ENCODE measurements around the gene KCNK16.

Gene KCNK16

GRCh38 chr6:39322306-39322850 is at the start of gene KCNK16:
Gene KCNK16, minus strand, starts transcription at chr6:39322702. Its CDS starts 162 bp downstream, at chr6:39322540.
- peak; percentile 64 for DNase-seq

- no peak for DNase-seq
These were observed 47.9 kb upstream of the KCNK16 start for GRCh38 chr6:39370390-39370789.

- DNase-seq, result no peak
These were observed 47.5 kb upstream of the KCNK16 start for GRCh38 chr6:39369987-39370386.

- no peak for DNase-seq
These were observed 45.2 kb upstream of the KCNK16 start for GRCh38 chr6:39367700-39368099.

- no peak for DNase-seq
These were observed 44.6 kb upstream of the KCNK16 start for GRCh38 chr6:39366931-39367618.

- DNase-seq, result no peak
These were observed 43.0 kb upstream of the KCNK16 start for GRCh38 chr6:39365281-39366074.

- DNase-seq, result no peak
These were observed 40.8 kb upstream of the KCNK16 start for GRCh38 chr6:39363280-39363679.

GRCh38 chr6:39362487-39362865 is 40.0 kb upstream of the KCNK16 start:
- DNase-seq, result no peak

GRCh38 chr6:39361657-39362486 is 39.4 kb upstream of the KCNK16 start:
- peak; percentile 60 for DNase-seq

- DNase-seq, result no peak
These were observed 37.9 kb upstream of the KCNK16 start for GRCh38 chr6:39360378-39360777.

GRCh38 chr6:39357998-39358686 is 35.6 kb upstream of the KCNK16 start:
- DNase-seq, result peak; percentile 82

GRCh38 chr6:39353698-39354315 is 31.3 kb upstream of the KCNK16 start:
- no peak for DNase-seq

- no peak for DNase-seq
These were observed 28.4 kb upstream of the KCNK16 start for GRCh38 chr6:39350723-39351505.

GRCh38 chr6:39348740-39349139 is 26.2 kb upstream of the KCNK16 start:
- DNase-seq, result no peak

- peak; percentile 33 for DNase-seq
These were observed 25.5 kb upstream of the KCNK16 start for GRCh38 chr6:39347906-39348585.

- peak; percentile 40 for DNase-seq
These were observed 24.7 kb upstream of the KCNK16 start for GRCh38 chr6:39347206-39347605.

- DNase-seq, result no peak
These were observed 22.3 kb upstream of the KCNK16 start for GRCh38 chr6:39344821-39345280.

GRCh38 chr6:39343396-39343870 is 20.9 kb upstream of the KCNK16 start:
- DNase-seq, result no peak

GRCh38 chr6:39342692-39343395 is 20.3 kb upstream of the KCNK16 start:
- DNase-seq, result peak; percentile 39

GRCh38 chr6:39341937-39342336 is 19.4 kb upstream of the KCNK16 start:
- DNase-seq, result no peak

All from NCI-H510A (cell line).